Pancreas (tissue), 10 donors: ENCODE results near the gene RIPK1. TPM values are rescaled to one million over a fixed set of nuclear protein-coding genes. Genes with fewer than 3 reads are reported as not detected.

Source experiments
- ATAC-seq, 4 donors: fragments of 200-7000 bp; cut with Tn5 transposase; one replicate each; pipeline versions ENCODE4 v1.8.0 to v1.9.1; 2020; ENCODE audit warnings: mild to moderate bottlenecking in 4 of 4, moderate library complexity in 4 of 4
- DNase-seq, 6 donors: peaks; one replicate each; pipeline ENCODE4 v3.0.0-alpha.2; 2020
- FAIRE-seq: peaks from 2 replicates; lab custom pipeline; 2012; peaks lifted over from hg19 to GRCh38; lab: Jason Lieb, UNC
- H3K27ac ChIP-seq, 4 donors: fragments of 200-600 bp; sonication (generic); 1 replicate in 3 of 4; 2 replicates in 1 of 4; pipeline versions ENCODE4 v1.5.0 to v1.8.0; 2020
- H3K27me3 ChIP-seq, 4 donors: fragments of 200-600 bp; one replicate each; pipeline ENCODE4 v1.8.0; 2021
- H3K36me3 ChIP-seq, 3 donors: fragments of 200-600 bp; sonication (generic) in 1 of 3; one replicate each; pipeline versions ENCODE4 v1.5.0 to v1.8.0; 2020 to 2021
- H3K4me1 ChIP-seq, 3 donors: fragments of 200-600 bp; one replicate each; pipeline ENCODE4 v1.8.0; 2021
- H3K4me3 ChIP-seq, 4 donors: fragments of 200-600 bp; sonication (generic) in 2 of 4; one replicate each; pipeline versions ENCODE4 v1.5.0 to v1.8.0; 2020 to 2021
- H3K9me3 ChIP-seq, 4 donors: fragments of 200-600 bp; one replicate each; pipeline ENCODE4 v1.8.0; 2021
- WGBS, 2 donors: extraction: QIAGEN DNeasy Blood & Tissue Kit; methylation state at CpG; one replicate each; pipeline ENCODE4 v1.1.7; 2013; 5-methylcytosine and 5-hydroxymethylcytosine counted together
- intact Hi-C, 3 donors: fragments of 100-400 bp; cut with DNase I; formaldehyde crosslinking; loops; one replicate each; pipeline versions ENCODE4 v1.11.1 to v1.14.2; 2022
- polyA plus RNA-seq, 2 donors: library from polyadenylated mRNA; stranded (reverse); fragments of 200-250 nt; gene quantifications; one replicate each; pipeline ENCODE4 v1.2.3, GENCODE V29; 2013
- total RNA-seq, 6 donors: library from RNA; stranded (reverse); fragmentation: NEBNext Ultra II Directional in 4 of 6; extraction: Animal tissue kit (Norgen Biotek cat#: 25700) in 4 of 6; gene quantifications; one replicate each; pipeline versions ENCODE4 v1.2.1 to v1.2.4, GENCODE V29; 2021 to 2023
- TF ChIP-seq, protein P1 (sequence below), 4 donors: fragments of 200-600 bp; sonication (generic) in 3 of 4; IDR thresholded peaks; one replicate each; pipeline versions ENCODE4 v1.5.0 to v1.8.0; 2021; ENCODE audit warnings: antibody characterized with exemption in 4 of 4
- donor health status: healthy with polysubstance abuse.
- donor health status: DM: no; HTN: no; CAD: no; lungs with moderate emphysema.
- donor health status: DM: no; HTN: no; CAD: no.
- donor health status: control.
- donor health status: control.
- donor health status: Bipolar disorder and iron deficiency.
- donor health status: DM: yes; HTN: yes; CAD: no.
- donor health status: DM: no; HTN: no; CAD: no.
- donor health status: DM: no; HTN: no; CAD: no.
- donor health status: DM: yes; HTN: yes; CAD: no.

Gene RIPK1
- total and polyA plus RNA-seq, 8 donors, result 9.0 to 20.5 (median 9.9) TPM

DNA sequence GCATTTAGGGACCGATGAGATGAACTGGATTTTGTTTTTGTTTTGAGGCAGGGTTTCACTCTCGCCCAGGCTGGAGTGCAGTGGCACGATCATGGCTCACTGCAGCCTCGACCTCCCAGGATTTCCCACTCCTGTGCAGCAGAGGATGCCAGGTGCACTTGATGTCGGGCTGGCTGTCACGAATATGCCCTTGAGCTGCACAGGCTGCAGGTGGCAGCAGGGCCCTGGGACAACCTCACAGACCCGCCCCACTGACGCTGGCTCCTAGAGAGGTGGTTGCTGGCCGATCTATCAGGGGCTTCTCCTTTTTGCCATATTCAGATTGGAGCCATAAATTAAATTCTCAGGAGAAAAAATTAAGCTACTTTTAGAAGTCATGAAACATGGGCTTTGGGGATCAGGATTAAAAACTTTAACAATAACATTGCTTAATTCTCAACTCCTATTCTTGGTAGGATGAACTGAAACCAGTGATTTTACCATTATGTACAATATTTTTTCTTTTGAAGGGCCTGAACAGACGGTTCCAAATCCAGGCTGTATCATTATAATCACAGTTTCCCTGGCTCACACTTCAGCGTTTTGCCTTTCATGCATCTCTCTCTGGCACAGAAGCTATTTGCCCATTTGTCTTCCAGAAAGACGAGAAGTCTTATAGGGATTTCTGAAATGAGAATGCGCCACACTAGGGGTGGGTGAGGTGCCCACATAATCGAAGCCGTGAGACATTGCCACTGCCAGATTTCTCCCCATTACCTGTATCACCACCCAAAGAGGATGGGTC, 36.2 kb upstream of the RIPK1 start:
- no peaks in the 10 kb centered on the region for H3K36me3 ChIP-seq
- DNase-seq (no peak), ATAC-seq (peak in 2 of 4 donors; percentile 61 to 76), FAIRE-seq (no peak)
- H3K27ac ChIP-seq, result no peak overlapping the region
- no peaks in the 10 kb centered on the region for H3K4me1 ChIP-seq
- H3K4me3 ChIP-seq, result no peak overlapping the region
- H3K27me3 ChIP-seq, result no peaks in the 10 kb centered on the region
- H3K9me3 ChIP-seq, result no peaks in the 10 kb centered on the region
- TF ChIP-seq, protein P1, sequence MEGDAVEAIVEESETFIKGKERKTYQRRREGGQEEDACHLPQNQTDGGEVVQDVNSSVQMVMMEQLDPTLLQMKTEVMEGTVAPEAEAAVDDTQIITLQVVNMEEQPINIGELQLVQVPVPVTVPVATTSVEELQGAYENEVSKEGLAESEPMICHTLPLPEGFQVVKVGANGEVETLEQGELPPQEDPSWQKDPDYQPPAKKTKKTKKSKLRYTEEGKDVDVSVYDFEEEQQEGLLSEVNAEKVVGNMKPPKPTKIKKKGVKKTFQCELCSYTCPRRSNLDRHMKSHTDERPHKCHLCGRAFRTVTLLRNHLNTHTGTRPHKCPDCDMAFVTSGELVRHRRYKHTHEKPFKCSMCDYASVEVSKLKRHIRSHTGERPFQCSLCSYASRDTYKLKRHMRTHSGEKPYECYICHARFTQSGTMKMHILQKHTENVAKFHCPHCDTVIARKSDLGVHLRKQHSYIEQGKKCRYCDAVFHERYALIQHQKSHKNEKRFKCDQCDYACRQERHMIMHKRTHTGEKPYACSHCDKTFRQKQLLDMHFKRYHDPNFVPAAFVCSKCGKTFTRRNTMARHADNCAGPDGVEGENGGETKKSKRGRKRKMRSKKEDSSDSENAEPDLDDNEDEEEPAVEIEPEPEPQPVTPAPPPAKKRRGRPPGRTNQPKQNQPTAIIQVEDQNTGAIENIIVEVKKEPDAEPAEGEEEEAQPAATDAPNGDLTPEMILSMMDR (IDR thresholded peaks at IDR 0.05), result no peak
- intact Hi-C loops, result no loop called here
- WGBS, 2 donors, result 39% methylated on average over 15 of the region's 15 CpGs

DNA sequence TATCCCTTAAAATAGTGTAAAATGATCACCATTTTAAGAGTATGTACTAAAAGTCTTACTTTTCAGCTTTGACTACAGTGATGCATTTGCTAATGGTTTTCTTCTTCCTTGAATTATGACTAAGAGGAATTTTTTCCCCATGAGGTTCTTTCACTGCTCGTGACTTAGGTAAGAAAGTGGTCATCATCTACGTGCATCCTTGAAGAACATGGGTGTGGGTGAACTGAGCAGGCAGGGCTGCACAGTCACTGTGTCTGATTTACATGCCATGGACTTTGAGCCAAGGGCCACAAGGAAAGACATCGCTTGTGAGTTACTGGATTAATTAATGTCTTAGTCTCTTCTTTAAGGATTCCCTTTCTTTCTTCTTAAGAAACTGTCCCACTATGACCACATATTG, 35.3 kb upstream of the RIPK1 start:
- Histone ChIP-seq H3K4me3 (no peak overlapping the region), H3K4me1 (no peaks in the 10 kb centered on the region), H3K27me3 (no peaks in the 10 kb centered on the region), H3K9me3 (no peaks in the 10 kb centered on the region), H3K36me3 (no peaks in the 10 kb centered on the region), H3K27ac (no peak overlapping the region)
- FAIRE-seq (no peak), DNase-seq (no peak), ATAC-seq (no peak)
- whole genome bisulfite sequencing, 2 donors, result 84 to 85% methylated on average over 3 of the region's 3 CpGs
- intact Hi-C loops, result no loop called here
- TF ChIP-seq, protein P1 (IDR thresholded peaks at IDR 0.05), result no peak

DNA sequence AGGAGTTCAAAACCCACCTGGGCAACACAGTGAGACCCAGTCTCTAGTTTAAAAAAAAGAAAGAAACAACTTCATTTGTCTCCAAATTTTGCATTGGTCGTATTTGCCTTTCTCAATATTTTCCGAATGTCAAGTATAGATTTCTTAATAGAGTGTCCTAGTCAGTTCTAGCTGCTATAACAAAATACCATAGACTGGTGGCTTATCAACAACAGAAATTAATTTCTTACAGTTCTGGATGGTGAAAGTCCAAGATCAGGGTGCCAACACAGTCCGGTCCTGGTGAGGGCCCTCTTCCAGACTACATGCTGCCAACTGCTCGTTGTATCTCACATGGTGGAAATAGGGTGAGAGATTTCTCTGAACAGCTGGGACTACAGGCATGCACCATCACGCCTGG, 34.6 kb upstream of the RIPK1 start:
- intact Hi-C loops, result no loop called here

DNA sequence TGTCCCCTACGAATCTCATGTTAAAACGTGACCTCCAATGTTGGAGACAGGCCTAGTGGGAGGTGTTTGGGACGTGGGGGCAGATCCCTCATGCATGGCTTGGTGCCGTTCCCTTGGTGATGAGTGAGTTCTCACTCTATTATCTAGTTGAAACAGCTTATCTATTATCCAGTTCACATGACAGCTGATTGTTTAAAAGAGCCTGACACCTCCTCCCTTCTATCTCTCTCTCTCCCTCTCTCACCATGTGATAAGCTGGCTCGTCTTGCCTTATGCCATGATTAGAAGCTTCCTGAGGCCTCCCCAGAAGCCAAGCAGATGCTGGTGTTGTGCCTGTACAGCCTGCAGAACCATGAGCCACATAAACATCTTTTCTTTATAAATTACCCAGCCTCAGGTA, 32.9 kb upstream of the RIPK1 start:
- ATAC-seq, result no peak
- intact Hi-C loops, result no loop called here
- DNase-seq, result no peak
- Histone ChIP-seq H3K36me3 (no peaks in the 10 kb centered on the region), H3K4me1 (no peaks in the 10 kb centered on the region), H3K27me3 (no peaks in the 10 kb centered on the region), H3K9me3 (no peaks in the 10 kb centered on the region), H3K27ac (no peak overlapping the region), H3K4me3 (no peak overlapping the region)
- FAIRE-seq, result no peak
- 70 to 72% methylated on average over 5 of the region's 5 CpGs for WGBS, 2 donors
- TF ChIP-seq, protein P1 (IDR thresholded peaks at IDR 0.05), result no peak

More for the DNA sequence above, 34.6 kb upstream of the RIPK1 start:
- Histone ChIP-seq H3K4me3 (no peak overlapping the region), H3K36me3 (no peaks in the 10 kb centered on the region), H3K9me3 (no peaks in the 10 kb centered on the region), H3K4me1 (no peaks in the 10 kb centered on the region), H3K27me3 (no peaks in the 10 kb centered on the region), H3K27ac (no peak overlapping the region)
- TF ChIP-seq, protein P1 (IDR thresholded peaks at IDR 0.05), result no peak
- FAIRE-seq, result no peak
- no peak for ATAC-seq
- DNase-seq, result no peak
- 90 to 94% methylated on average over 5 of the region's 5 CpGs for WGBS, 2 donors
